NCI-H1105 treated with DMSO at 0.1 percent for 48 hours (cell line): Measurements from ENCODE around the gene STAMBP.
A peak's percentile ranks its signal among the peaks of the same experiment; 100 is the strongest.
"Not testable (repeated sequence)": the region's sequence is repeated elsewhere in the genome, so short reads cannot be mapped to it uniquely, and the experiment has no call there.

Source experiments
- DNase-seq: peaks from one replicate; lab custom pipeline; 2025; lab: John Stamatoyannopoulos, UW

The STAMBP gene

DNA sequence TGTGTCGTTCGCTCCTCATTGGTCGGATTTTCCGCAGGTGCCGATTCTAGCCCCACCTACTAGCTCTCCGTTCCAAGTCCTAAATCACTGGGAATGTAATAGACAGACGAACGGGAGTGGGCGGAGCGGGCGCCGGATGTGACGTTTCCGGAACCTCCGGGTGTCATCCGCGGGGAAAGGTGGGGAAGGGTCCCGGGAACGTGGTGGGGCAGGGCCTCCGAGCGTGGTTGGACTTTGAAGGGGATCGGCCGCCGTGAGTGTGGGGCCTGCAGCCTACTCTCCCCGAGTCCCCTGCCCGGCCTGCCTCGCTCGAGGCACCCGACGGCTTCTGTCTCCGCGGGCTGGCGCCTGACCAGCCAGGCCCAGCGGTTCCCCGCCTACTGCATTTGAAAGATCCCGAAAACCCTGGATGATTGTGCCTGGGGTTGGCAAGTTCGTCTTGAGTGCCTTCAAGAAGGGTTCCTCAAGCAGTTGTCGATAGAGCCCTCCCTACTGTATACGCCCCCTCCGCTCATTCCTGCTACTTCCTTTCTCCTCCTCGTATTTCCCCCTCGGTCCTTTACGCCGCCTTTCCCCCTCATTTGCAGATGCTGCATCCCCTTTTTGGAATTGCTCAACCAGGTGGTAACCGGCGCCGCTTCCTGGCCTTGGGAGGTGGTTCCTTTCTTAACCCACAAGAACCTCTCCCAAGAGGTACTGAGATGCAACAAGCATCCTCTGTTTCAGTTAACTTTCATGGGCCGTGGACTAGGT lies at the start of gene STAMBP:
TSS of gene STAMBP (plus strand) at position 144 of the 753 bp plus-strand sequence. CDS start 1,896 bp downstream, outside the sequence.
- DNase-seq, result peak; percentile 93

DNA sequence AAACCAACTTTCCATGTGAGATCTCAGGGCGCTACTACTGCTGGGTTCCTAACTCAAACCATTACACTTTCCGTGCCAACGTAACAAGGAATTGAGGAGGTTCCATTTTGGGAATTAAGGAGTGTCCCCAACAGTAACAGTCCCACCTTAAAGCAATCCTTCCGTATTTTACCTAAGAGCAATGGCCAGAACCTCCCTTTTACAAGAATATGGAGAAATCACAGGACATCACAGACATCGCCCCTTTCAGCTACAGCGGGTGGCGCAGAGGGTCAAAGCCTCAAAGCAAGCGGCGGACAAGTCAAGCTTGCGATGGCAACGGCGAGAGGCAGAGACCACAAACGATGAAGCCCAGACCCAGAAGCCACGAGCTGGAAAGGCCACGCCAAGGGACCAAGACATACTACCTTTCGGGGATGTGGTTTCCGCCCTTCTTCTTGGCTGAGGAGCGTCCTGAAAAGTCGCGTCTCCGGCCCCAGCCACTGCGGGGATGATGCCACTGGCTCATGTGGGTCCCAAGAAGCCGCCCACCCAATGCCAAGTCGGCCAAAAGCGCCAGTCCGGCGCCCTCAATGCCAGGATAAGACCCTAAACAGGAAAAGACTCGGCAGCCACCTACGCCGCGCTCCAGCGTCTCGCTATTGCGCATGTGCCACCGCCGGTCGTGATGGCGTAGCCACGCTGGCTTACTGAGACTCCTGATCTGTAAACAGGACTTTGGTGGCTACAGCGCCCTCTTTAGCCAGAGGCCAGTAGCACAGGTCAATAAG lies 49.1 kb upstream of the STAMBP start, which contains the start of gene DUSP11:
TSS of gene DUSP11 (minus strand) at position 637 of the 770 bp plus-strand sequence. CDS start at position 508, 129 bp downstream.
- DNase-seq, result peak; percentile 87

DNA sequence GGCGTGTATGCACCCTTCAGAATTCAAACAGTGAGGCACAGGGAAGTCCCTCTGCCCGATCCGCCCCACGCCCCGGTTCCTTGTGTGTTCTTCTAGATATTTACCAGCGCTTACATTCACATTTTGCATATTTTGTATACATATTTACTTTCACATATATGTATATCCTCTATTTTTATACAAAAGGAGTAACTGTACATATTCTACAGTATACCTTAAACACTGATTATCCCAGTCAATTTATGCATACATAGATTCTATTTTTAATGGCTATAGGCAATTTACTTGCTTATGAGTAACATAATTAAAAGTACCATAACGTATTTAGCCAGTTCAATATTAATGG lies 48.6 kb upstream of the STAMBP start:
- no peak for DNase-seq

DNA sequence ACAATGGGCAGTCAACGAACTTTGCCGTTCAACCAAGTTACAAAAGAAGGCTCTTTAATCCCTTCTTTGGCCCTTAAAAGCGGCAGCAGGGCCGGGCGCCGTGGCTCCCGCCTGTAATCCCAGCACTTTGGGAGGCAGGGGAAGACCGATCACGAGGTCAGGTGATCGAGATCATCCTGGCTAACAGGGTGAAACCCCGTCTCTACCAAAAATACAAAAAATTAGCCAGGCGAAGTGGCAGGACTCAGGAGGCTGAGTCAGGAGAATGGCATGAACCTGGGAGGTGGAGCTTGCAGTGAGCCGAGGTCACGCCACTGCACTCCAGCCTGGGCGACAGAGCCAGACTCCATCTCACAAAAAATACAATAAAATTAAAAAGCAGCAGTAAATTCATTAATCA lies 45.4 kb upstream of the STAMBP start:
- not testable (repeated sequence) for DNase-seq

DNA sequence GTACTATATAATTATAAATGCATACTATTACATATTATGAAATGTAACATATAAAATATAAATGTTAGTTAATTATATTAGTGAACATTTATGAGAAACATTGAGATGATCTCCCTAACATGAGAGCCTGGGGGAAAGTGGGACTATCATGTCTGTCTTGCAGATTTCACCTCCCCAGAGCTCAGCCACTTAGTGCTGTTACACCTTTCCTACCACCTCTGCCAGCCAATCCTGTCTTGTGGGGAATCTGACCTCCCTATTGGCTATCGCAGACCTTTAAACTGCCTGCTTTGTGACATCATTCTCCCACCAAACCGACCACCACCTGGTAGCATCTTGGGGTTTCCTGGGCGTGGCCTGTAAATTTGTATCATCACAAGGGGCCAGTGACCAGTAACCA lies 44.9 kb upstream of the STAMBP start, which contains the start of gene C2orf78:
TSS of gene C2orf78 (plus strand) at position 301 of the 400 bp plus-strand sequence. CDS start 127 bp downstream, outside the sequence.
- not testable (repeated sequence) for DNase-seq

DNA sequence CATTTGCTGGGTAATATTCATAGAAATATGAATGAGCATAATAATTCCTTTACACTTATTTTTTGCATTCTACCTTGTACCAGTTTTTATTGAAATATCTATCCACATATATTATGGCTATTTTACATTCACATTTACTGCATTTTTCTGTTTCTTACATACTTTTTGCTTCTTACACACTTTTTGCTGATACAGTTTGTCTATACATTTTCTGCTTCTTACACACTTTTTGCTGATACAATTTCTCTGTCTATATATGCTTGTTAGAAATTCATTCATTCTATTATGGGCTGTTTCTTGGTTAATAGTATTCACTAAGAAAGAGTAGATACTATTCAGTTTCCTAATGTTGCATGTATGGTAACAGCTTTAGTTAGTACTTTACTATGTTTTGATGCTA lies 16.9 kb upstream of the STAMBP start:
- no peak for DNase-seq

DNA sequence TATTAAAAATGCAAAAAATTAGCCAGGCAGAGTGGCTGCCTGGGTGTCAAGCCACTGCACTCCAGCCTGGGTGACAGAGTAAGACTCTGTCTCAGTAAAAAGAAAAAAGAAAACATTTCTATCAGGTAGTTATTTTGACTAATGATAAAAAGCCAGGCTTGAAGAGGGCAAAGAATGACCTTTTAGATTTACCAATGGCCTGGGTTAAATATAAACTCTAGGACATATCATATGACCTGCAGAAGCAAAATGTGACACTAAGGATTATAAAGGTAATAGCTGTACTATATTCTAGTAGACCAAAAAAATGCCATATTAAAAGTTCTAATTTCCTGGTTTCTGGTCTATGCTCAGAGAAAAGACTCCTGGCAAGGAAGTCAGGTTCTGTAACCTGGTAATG lies 16.1 kb upstream of the STAMBP start:
- no peak for DNase-seq

DNA sequence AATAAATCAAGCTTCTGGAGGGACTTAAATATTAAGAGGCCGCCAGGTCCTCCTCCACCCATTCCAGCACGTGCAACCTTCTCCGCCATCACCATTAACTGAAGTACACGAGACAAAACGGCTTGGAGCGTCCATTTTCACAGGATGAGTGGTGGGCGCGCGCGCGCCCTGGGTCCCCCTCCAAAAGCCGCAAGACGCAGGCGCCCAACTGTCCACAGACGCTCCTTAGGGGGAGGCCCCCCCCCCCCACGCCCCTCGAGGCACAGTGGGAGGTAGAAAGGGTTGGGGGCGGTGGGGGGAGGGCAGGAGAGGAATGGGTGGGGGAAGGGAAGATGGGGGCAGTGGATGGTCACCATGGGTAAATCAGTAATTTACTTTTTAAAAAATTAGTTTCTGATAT lies 10.5 kb upstream of the STAMBP start:
- DNase-seq, result no peak

DNA sequence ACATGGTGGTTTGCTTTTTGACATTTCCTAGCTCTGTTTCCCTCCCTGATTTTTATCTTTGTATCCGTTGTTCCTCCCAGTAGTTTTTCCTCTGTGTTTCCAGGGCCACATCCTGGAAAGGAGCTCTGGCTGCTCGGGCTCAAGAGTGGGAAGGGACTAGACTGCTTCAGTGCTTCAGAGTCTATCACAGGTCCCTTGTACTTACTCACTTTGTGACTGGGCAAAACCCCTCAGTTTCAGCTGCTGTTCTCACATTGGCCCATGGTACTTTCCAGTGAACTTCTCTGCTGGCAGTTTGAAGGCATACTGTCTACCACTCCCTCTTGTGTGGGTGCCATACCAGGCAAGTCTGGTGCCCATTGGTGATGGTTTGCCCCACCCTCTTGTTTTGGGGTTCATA lies 7.5 kb upstream of the STAMBP start:
- no peak for DNase-seq

DNA sequence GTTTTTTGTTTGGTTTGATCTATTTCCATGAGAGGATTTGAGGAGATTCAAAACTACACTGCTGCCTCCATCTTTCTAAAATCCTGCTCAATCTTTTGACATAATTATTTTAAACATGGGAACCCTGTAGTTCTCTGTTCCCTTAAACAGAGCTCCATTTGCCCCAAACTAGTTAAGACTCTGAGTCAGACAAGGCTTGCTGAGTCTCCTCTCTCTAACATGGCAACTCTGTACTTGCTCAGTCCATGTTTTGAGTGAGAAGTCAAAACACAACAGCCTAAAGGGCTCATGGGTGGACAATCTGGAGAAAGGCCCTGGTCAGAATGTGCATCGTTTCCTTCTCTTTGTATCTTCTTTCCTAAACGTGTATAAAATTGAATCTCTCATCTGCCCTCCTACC lies 7.1 kb upstream of the STAMBP start:
- DNase-seq, result no peak

DNA sequence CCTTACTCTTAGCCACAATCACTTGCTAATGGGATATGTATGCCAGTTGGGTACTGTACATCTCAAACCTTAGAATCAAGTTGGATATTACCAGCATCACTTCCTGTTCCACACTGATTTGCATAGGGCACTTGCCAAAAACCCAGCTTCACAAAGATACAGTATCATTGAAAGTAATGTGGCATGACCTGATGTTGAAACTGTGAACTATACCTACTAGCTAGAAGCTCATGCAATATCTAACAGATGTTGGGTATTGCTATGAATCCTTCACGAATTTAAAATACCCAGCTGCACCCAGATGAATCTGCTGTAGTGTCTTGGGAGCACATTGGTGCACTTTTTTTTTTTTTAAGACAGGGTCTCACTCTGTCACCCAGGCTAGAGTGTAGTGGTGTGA lies 6.5 kb upstream of the STAMBP start:
- DNase-seq, result no peak

DNA sequence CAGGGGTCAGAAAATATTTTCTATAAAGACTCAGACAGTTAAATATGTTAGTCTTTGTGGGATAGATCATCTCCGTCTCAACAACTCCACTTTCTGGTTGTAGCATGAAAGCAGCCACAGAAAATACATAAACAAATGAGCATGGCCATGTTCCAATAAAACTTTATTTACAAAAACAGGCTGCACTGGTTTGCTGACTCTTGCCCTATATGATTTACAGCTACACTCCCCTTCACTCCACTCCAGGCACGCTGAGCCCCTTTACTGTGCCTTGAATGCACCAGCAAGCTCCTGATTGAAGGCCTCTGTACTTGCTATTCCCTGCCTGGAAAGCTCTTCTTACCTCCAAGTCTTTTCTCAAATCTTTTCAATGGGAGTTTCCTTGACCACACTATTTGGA lies 5.8 kb upstream of the STAMBP start:
- DNase-seq, result no peak

DNA sequence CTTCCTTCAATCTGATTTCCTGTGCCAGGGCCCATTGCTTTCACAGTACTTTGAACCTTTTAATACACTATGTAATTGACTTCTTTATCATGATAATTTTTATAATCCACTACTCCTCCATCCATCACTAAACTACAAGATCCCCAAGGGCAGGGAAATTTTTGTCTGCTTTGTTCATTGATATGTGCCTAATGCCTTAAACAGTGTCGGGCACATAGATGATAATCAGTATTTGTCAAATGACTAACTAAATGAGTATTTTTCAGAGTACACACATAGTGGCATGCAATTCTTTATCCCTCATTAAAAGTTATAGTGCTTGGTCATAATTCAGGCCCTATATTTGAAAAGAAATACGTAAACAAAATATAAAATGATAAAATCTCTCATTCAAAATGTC lies 5.3 kb upstream of the STAMBP start:
- no peak for DNase-seq

DNA sequence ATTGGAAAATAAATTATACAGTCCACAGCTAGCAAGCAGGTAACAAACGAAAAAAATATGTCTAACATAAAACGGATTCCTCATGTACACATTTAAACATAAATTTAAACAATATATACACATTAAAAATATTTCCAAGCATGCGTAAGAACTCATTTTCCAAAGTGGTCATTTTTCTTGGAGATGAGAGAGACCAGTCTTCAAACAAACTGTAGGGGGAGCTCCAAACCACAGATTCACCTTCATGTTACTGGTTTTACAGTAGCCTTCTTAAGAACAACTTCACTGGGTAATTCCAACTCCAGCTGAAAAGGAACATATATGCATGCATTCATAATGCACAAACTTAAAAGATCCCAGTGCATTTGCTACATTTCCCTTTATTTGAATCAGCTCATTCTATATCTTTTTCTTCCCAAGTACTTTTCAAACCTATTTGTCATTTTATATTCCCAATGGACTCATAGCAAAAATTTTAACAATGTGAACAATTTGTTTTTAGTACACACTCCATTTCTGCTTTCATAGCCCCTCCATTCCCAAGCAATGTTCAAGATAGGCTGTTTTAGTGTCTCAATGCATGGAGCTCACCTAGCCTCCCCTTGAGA lies 4.7 kb upstream of the STAMBP start:
- peak; percentile 70 for DNase-seq

DNA sequence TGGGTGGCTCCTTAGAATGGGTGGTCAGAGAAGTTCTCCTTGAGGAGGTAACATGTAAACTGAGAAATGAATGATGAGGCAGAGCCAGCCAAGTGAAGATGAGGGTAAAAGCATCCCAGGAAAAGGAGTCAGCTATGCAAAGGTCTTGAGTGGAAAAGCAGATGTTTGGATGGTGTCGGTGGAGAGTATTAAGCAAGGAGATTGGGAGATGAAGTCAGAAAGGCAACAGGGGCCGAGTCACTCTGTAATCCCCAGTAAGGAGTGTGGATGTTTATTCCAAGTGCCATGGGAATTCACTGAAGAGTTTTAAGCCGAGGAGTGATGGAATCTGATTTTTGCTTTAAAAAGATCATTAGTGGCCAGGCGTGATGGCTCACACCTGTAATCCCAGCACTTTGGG lies 3.4 kb upstream of the STAMBP start:
- no peak for DNase-seq

DNA sequence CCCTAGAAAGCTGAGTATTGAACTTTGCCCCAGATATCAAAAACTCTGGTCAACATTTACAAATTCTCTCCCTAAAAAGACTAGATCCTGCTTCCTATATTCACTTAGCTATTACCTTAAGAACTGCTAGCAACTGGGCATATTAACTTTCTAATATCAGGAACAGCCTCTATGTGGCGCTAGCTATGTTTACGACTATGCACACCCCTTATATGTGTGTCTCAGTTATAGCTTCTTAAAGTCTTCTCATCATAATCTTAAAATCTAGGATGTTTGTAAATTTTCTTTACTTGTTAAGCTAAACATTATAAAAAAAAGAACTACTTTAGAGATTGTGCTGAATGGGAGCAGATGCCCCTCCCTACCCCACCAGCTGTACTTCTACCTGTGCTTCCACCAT lies 1.7 kb upstream of the STAMBP start:
- DNase-seq, result no peak

DNA sequence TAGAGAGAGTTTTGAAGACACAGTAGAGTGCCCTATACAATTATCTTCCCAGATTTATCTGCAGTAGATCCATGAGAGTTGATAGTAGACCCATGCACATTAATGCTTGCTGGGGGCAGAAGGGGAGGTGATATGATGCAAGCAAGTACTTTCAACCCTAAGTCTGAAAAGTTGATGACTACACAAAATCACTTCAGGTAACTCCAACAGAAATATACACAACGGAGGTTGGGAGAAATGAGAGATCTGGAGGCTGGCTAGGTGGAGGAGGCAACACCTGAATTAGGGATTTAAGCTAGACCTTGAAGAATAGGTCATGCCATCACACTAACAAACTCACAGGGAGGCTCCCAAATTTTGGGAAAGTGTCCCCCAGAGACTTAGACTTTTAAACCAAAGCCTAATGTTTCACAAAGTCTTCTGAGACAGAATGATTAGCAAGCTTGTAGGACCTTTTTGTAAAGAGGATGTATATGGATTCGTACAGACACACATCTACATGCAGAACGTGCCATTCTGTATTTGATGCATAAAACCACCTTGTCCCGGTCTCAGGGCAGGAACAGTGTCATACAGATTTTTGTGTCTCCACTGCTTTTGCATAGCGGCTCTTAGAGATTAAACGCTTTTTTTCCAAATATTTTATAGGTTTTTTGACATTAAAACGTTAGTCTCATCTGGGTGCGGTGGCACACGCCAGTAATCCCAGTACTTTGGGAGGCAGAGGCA lies 937 bp upstream of the STAMBP start:
- no peak for DNase-seq

DNA sequence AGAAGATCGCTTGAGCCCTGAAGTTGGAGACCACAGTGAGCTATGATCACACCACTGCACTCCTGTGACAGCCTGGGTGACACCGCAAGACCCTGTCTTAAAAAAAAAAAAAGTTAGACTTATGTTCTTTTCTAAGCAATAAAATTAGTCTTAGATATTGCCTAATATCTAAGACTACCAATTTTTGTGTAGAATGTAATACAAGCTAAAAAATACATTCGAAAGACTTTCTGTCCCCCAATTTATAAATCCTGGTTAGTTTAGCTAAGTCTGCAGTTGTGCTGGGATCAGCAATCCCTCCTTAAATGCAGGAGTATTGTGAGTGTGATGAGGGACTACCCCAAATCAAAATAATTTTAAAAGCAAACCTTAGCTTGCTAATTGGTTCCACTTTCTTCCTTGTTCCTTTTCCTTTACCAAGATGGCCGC lies 358 bp upstream of the STAMBP start:
- no peak for DNase-seq

DNA sequence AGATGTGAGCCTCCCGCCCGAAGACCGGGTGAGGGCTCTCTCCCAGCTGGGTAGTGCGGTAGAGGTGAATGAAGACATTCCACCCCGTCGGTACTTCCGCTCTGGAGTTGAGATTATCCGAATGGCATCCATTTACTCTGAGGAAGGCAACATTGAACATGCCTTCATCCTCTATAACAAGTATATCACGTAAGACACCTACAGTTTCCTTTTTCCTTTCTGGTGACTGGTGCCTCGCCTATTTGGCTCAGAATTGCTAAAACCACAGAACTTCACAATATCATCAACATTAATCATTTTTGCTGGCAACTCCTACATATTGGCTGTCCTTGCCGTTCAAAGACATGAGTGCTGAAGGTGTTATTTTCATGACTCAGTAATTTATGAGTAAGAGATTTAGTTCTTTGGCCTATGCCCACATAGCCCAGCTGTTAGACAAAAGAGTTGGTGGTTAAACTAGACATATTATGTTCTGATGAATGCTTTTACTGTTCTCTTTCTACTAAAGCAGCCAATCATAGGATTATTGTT lies 2.2 kb downstream of the STAMBP start:
- DNase-seq, result no peak

DNA sequence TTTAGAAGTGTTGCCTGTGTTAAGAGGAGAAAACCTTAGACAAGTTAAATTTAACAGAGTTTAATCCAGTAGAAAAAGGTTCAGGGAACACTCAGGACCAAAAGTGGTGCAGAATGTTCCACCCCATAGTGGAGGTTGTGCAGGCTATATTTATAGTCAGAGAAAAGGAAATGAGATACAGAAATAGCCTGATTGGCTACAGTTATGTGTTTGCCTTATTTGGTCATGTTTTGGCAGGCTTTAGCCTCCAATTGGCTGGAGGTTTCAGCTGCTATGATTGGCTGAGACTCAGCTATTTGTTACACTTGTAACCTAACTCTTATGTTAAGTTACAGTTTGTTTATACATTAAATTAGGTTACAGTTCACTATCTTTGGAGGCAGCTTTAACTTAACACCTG lies 4.2 kb downstream of the STAMBP start:
- DNase-seq, result no peak

DNA sequence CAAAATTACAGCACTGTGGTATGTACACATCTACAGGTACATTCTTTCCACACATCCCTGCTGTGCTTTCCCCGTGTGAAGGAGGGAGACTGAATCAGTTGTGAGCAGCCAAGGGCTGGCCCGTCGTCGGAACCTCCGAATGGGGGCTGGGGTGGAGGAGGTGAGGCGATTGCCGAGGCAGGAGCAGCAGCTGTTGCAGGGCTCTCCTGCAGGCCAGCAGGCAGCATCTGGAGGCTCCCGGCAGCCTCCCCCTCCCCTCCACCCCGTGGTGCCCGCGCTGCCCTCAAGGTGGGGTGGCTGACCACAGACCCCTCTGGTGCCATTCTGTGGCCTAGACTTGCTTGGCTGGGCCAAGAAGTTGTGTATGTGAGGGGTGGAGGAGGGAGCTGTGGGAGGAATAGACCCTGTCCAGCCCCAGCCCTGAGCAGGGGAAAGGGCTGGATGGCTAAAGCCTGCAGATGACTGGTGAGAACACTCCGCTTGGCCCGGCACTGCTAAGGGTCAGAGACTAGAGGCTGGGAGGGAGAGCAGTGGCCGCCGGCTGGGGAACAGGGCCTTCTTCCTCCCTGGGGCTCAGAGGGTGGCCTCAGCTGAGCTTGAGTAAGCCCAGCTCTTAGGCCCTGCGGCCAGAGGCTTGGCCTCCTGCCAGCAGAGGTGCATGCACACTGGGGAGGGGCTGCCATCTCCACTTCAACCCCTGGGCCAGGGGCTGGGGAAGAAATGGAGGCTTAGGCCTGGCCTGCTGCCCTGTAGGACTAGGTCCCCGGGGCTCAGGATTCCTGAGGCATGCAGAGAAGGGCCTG lies 7.6 kb downstream of the STAMBP start:
- DNase-seq, result no peak
